Kasumi-1 (cell line): ENCODE measurements around the gene GPHN.
A peak's percentile ranks its signal among the peaks of the same experiment; 100 is the strongest.

Experiments
- DNase-seq, 2 experiments: peaks; one replicate each; lab custom pipeline; 2025; lab: John Stamatoyannopoulos, UW

Gene GPHN

DNA sequence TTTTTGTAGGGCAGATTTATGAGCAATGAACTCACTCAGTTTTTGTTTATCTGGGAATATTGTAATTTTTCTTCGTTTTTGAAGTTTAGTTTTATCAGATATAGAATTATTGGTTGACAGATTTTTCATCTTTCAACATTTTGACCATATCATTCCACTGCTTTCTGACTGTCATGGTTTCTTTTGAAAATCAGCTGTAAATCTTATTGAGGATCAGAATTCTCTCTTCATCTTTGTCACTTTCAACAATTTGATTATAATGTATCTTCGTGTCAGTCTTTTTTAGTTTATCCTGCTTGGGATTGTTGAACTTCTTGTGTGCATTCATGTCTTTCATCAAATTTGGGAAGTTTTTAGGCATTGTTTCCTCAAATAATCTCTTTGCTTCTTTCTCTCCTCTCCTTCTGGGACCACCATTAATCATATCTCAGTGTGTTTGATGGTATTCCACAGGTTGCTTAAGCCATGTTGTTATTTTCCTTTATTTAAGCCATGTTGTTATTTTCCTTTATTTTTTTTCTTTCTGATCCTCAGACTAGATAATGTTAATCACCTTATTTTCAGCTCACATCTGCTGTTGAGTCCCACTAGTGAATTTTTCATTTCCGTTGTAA is 451.6 kb downstream of the GPHN start:
- no peak for DNase-seq

DNA sequence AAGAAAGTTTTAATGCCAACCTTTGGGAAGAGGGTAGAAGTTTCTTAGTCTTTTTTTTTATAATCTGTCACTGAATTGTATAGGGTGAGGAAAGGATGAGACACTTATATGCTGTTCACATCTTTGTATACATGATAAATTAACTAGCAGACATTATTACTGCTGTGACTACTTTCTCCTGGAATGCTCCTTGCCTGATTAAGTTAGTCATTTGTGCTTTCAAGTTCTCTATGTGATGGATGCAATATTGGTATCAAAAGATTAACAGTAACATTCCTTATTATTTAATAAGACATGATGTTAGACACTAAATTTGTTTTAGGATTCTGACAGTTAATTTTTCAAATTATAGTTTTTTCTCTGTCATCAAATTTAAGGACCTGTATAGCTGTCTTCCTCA is 457.9 kb downstream of the GPHN start:
- no peak for DNase-seq

- DNase-seq = no peak
Measured at GRCh38 chr14:66972469-66972868, 464.5 kb downstream of the GPHN start.

- no peak for DNase-seq
Measured at GRCh38 chr14:66974397-66975025, 466.6 kb downstream of the GPHN start.

- no peak for DNase-seq
Measured at GRCh38 chr14:66975251-66975650, 467.3 kb downstream of the GPHN start.

DNA sequence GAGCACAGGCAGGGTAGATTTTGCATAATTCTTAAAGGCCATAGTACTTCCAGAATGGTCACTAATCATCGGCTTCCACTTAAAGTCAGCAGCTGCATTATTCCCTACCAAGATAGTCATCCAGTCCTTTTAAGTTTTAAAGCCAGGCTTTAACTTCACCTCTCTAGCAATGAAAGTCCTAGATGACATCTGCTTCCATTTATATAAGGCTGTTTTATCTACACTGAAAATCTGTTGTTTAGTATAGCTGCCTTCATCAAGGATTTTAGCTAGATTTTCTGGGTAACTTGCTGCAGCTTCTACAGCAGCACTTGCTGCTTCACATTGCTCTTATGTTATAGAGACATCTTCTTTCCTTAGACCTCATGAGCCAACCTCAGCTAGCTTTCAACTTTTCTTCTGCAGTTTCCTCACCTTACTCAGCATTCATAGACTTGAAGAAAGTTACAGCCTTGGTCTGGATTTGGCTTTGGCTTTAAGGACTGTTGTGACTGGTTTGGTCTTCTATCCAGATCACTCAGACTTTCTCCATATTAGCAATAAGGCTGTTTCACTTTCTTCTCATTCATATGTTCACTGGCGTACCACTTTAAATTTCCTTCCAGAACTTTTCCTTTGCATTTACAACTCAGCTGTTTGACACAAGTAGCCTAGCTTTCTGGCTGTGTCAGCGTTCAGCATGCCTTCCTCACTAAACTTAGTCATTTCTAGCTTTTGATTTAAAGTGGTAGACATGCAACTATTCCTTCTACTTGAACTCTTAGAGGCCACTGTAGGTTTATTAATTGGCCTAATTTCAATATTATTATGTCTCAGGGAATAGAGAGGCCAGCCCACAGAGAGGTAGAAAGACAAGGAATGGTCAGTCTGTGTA is 471.4 kb downstream of the GPHN start:
- DNase-seq = no peak

DNA sequence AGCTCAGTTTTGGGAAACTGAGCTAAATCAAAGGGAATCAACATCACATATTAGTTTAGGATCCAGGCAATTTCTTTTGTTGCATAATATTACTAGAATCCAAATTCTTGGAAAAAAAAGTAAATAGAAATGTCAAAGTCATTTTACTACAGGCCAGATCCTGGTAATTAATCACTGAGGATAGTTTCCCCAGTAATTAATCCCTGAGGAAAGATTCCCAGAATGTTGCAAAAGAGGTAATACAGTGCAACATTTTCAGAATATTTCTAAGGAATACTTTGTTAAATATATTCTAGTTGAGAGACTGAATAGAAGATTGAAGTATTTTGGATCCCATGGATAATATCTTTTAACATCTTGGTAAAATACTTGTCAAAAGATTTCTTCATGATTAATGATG is 474.3 kb downstream of the GPHN start:
- no peak for DNase-seq

DNA sequence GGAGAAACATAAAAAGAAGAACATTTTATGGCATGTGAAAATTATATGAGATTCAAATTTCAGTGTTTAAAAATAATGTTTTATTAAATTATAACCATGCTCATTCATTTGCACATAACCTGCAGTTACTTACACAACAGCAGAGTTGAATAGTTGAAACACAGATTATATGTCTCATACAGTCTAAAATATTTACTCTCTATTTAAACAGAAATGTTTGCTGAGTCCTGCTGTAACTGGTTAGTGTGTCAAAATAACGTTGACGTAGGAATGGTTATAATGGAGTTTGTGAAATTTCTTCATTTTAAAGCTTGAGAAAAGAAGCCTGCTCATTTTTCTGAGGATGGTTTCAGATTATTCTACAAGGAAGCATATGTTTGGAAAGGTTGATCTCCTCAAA is 484.8 kb downstream of the GPHN start:
- no peak for DNase-seq

DNA sequence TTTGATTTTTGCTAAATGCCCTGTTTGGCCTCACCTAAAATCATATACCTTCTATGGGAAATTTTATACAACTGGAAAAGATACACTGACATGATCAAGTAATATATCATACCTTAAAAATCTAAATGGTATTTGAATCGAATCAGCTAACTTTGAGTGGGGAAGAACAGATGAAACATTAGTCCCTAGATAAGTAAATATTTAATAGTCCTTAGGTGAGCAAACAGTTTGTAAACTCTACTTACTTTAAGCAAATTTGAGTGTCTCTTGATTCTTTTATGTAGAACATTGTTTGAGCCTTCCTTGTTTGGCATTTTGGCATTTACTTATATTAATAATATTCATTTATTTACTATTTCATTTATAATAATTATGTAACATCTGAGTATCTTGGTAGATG is 485.6 kb downstream of the GPHN start:
- DNase-seq = no peak

- DNase-seq = no peak
Measured at GRCh38 chr14:66998013-66998412, 490.1 kb downstream of the GPHN start.

DNA sequence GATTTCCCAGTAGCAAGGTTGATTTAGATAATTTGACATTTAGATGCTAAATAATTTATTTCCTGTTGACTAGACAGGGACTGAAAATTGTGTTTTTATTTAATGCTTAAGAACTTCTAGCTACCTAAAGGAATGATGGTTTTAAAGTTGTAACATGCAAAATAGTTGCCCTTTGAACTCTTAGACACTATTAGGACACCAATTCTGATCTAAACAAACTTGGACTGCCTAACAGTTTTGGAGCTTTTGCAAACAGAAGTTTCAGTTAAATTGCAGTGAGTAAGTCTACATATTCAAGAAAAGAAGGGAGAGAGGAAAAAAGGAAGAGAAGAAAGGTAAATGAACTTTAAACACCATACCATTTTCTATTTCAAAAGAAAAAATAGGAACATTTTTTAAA is 492.0 kb downstream of the GPHN start:
- no peak for DNase-seq

- DNase-seq = no peak
Measured at GRCh38 chr14:67002994-67003753, 495.2 kb downstream of the GPHN start.

GRCh38 chr14:67004521-67004920 is 496.6 kb downstream of the GPHN start:
- DNase-seq = no peak

DNA sequence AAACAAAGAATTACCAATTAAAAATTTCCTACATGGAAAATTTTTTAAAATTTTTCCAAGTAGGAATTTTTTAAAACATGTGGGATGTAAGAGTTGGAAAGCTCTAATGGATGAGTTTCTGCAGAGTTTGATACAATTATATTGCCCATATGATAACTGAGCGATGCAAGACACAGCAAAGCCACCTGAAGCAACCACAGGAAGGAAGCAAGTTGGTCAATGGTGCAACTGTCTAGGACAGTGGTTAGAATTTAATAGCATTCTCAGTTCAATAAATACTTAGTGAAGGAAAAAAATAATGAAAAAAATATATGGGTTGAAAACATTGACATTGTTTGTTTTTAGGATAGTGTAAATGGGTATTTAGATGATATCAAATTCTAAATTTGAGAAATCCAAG is 502.7 kb downstream of the GPHN start:
- peak; percentile 62 to 65 for DNase-seq

DNA sequence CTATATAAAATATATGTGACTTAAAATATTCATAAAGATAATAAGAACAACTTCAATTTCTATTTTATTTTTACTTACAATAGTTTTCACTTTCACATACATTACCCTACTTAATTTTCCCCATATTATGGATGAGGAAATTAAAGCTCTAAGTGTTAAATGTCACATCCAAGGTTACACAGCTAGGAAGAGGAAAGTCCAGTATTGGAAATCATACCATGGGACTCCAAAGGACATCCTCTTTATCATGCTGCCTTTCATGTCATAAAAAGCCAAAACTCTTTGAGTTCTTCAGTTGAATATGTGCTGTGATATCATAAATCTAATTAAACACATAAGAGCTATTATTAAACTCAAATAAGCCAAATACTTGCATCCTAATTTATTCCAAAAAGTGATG is 508.9 kb downstream of the GPHN start:
- no peak for DNase-seq

DNA sequence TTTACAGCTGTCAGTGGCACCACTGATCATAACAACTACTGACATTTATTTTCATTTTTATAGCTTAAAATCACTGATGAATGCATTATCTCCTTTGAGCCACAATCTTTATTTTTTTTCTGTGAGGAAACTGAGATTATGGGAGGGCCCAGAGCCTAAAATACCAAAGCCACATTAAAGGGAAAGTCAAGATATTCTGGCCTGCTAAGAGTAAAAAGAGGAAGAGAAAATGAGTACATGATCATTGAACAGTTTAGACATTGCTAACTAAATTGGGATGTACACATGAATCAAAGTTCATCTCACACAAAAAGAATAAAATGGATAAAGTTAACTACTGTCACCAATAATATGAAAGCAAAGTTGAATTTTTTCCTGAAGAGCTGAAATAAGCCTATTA is 510.8 kb downstream of the GPHN start:
- peak; percentile 10 to 36 for DNase-seq

DNA sequence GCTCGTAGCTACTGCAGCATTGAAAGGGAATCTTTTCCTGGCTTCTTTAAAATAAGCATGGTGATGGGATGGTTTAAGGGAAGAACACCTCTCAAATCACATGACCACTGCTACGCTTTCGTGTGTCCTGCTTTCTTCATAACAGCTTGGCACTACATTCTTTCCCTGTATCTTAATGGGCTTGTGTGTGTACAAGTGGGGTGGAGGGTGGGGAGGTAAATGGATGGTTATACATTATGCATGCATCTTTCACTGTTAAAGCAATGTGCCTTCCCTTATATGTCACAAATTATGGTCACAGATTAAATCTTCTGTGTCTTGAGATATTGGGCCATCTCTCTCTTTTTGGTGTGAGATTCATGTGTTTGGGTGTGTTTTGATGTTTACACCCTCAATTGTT is 511.8 kb downstream of the GPHN start:
- no peak for DNase-seq

GRCh38 chr14:67031920-67032774 is 524.2 kb downstream of the GPHN start:
- no peak for DNase-seq

DNA sequence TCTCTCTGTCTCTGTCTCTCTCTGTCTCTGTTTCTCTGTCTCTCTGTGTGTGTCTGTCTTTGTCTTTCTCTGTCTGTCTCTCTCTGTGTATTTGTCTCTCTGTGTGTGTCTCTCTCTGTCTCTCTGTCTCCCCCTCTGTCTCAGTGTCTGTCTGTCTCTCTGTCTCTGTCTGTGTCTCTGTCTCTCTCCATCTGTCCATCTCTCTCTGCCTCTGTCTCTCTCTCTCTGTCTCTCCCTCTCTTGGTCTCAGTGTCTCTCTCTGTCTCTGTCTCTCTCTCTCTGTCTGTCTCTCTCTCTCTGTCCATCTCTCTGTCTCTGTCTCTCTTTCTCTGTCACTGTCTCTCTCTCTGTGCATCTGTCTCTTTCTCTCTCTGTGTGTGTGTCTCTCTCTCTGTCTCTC is 537.5 kb downstream of the GPHN start:
- no peak for DNase-seq

GRCh38 chr14:67050896-67051295 is 542.9 kb downstream of the GPHN start:
- no peak for DNase-seq

DNA sequence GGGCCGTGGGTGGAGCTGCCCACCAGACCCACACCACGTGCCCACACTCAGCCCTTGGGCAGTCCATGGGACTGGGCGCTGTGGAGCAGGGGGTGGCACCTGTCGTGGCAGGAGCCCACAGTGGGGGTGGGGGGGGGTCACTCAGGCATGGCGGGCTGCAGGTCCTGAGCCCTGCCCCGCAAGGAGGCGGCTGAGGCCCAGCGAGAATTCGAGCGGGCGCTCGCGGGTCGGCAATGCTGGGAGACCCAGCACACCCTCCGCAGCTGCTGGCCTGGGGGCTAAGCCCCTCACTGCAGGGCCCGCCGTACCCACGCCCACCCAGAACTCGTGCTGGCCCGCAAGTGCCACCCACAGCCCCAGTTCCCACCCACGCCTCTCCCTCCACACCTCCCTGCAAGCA is 548.7 kb downstream of the GPHN start:
- no peak for DNase-seq

- DNase-seq = no peak
Measured at GRCh38 chr14:67059596-67059995, 551.6 kb downstream of the GPHN start.
